Left ventricle myocardium superior (tissue), 1 donor: ENCODE measurements around the gene KDM1B. TPM values are rescaled to one million over a fixed set of nuclear protein-coding genes. Genes with fewer than 3 reads are reported as not detected.
A peak's percentile ranks its signal among the peaks of the same experiment; 100 is the strongest.

Experiments used
- ATAC-seq: fragments of 200-7000 bp; cut with Tn5 transposase; one replicate; pipeline ENCODE4 v1.9.1; 2020; ENCODE audit warnings: mild to moderate bottlenecking, moderate library complexity
- DNase-seq: peaks from one replicate; pipeline ENCODE4 v3.0.0-alpha.2; 2020
- intact Hi-C: fragments of 100-400 bp; cut with micrococcal nuclease; formaldehyde crosslinking; loops from one replicate; pipeline ENCODE4 v1.11.0; 2022
- total RNA-seq: library from RNA; stranded (reverse); fragmentation: NEBNext Ultra II Directional; extraction: Animal tissue kit (Norgen Biotek cat#: 25700); gene quantifications from one replicate; pipeline ENCODE4 v1.2.1, GENCODE V29; 2021
- donor health status: DM: no; HTN: yes; CAD: no; lungs with severe emphysema.

KDM1B gene
- total RNA-seq, 1 donor from 2014 or later: 13.3 TPM

DNA sequence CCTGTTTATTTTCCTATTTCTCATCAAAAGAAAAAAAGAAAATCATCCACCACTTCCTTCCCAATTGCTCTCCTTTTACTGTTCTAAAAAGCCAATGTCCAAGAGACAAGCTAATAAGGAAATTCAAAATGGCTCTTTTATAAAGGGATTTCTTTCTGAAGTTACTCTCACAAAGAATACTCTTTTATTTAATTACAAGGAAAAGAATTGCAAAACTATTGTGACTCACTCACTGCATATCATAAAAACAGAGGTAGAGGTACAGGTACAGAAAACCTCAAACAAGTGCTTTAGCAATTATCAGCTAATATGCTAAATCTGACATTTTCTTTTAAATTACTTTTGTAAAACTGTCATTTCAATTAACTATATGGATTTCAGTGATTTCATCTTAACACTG is 91.0 kb downstream of the KDM1B start:
- intact Hi-C loops: no loop called here
- ATAC-seq (no peak), DNase-seq (no peak)

DNA sequence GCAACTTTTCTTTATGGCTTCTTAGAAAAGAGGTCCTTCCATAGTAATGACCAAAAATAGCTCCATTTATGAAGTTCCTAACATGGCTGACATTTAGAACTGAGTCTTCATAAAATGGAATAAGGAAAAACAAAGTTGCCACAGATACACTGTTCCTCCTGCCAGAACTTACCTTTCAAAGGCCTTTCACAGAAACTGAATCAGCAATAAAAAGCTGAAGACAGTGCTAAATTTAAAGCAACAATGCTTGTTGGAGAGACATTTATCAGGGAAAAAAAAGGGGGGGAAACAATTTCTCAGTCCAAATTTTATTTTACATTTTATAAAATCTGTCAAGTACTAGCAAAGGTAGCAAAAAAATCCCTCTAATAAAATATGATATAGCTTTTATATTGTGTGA is 91.8 kb downstream of the KDM1B start:
- no peak for ATAC-seq
- intact Hi-C loops: no loop called here
- DNase-seq: no peak

DNA sequence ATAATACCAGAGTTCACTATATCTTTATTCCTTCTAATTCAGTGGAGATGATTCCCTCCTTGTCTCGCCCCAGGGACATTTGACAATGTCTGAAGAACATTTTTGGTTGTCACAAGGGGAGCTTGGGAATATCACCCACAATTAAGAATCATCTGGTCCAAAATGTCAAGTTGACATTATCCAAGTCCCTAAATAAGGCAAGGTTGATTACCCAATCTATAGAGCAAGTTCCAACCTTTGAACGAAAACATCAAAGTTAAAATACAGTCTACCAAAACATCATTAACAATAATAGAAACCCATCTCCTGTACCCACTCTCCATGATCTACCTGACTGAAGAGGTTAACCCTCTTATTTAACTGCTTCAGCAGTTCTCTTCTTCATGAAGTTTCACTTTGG is 93.5 kb downstream of the KDM1B start:
- DNase-seq (no peak), ATAC-seq (no peak)
- intact Hi-C loops: no loop called here

DNA sequence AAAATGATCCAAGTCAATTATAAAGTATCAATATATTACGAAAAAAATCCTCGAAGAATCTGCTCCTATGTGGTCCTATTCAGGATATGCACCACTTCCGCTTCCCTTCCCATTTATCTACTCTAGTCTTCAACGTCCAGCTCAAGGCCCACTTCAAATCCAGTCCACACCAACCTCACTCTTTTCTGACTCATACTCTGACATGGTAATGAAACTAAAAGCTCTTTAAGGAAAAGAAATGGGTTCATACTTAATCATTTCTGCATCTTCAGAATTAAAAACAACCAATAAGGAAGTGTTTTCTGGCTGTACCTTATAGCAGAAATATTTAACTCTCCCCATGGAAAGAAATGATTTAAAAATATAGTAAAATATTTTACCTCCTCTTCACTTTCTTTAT is 94.0 kb downstream of the KDM1B start:
- no peak for DNase-seq
- intact Hi-C loops: no loop called here
- no peak for ATAC-seq

DNA sequence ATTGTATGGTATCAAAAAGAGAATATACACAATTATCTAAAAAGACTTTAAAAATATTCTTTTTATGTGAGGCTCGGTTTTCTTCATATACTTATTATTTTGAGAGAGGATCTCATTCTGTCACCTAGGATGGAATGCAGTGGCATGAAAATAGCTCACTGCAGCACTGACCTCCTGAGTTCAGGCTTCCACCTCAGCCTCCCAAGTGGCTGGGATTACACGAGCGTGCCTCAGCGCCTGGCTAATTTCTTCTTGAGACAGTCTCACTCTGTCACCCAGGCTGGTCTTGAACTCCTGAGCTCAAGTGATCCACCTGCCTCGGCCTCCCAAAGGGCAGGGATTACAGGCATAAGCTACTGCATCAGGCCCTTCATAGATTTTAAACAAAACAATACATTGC is 98.4 kb downstream of the KDM1B start:
- DNase-seq (no peak), ATAC-seq (peak; percentile 49)
- intact Hi-C loops: no loop called here

DNA sequence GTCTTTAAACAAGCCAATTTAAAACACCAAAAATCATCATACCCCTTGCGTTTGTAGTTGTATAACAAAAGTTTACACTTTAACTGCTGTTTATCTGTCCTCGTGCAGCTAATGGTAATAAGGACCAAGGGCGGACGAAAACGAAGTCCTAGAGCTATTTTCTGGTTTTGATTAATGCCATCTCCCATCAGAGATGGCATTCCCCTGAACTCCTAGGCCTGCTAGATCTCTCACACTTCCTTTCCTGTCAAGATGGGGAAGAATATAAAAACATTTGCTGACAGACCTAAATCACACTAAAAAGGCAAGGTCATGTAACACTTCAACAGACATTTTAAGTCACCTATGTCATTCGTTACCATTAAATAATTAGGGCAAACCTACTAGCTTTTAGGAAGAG is 99.6 kb downstream of the KDM1B start:
- intact Hi-C loops: no loop called here
- no peak for DNase-seq
- ATAC-seq: no peak

DNA sequence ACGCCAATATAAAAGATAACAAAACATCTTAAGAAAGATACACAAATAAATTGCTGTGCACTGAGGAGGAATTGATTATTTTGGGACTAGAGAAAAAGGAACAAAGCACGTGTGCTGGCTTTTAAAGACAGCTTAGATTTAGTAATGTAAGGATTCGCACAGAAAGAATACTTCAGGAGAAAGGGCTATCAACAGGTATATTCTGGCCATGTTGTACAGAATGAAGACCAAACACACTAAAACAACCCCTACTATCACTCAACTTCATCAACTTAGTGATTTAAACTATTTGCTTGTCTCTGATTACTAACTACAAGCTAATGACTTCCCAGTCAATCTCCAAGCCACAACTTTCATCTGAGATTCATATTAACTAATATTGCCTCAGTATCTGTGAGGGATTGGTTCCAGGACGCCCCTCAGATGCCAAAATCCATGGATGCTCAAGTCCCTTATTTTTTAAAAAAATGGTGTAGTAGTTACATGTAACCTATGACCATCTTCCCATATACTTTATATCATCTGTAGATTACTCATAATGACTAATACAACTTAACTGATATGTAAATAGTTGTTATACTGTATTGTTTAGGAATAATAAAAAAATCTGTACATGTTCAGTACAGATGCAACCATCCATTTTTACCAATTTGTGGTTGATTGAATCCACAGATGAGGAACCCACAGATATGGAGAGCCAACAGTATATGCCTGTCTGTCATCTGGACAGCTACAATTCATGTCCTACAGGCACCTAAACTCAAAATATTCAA is 104.6 kb downstream of the KDM1B start:
- ATAC-seq (no peak), DNase-seq (no peak)
- intact Hi-C loops: no loop called here

DNA sequence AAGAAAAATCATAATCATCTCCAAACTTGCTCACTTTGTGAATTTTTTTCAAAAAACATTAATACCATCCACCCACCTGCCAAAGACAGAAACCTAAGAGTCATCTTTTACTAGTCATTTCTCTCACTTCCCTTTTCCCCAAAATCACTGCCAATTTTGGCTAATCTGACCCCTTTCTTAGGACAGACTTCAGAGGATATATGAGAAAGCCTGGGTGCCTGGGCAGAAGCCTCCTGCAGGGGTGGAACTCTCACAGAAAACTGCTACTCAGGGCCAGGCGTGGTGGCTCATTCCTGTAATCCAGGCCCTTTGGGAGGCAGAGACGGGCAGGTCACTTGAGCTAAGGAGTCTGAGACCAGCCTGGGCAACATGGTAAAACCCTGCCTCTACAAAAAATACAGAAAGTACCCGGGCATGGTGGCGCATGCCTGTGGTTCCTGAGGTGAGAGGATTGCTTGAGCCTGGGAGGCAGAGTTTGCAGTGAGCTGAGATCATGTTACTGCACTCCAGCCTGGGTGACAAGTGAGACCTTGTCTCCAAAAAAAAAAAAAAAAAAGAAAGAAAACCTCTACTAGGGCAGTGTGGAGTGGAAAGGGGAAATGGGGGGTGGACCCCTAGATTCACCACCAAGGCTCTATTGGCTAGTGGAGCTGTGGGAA is 105.4 kb downstream of the KDM1B start:
- DNase-seq (no peak), ATAC-seq (no peak)
- intact Hi-C loops: no loop called here

DNA sequence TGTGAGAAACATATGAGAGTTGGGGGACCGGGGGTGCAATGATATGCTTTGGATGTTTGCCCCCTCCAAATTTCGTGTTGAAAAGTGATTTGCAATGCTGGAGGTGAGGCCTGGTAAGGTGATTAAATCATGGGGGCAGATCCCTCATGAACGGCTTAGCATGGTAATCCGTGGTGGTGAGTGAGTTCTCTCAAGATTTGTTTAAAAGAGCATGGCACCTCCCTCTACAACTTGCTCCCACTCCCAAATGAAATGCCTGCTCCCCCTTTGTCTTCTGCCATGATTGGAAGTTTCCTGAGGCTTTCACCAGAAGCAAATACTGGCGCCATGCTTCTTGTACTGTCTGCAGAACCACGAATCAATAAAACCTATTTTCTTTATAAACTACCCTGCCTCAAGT is 106.7 kb downstream of the KDM1B start:
- intact Hi-C loops: no loop called here
- ATAC-seq (no peak), DNase-seq (no peak)

DNA sequence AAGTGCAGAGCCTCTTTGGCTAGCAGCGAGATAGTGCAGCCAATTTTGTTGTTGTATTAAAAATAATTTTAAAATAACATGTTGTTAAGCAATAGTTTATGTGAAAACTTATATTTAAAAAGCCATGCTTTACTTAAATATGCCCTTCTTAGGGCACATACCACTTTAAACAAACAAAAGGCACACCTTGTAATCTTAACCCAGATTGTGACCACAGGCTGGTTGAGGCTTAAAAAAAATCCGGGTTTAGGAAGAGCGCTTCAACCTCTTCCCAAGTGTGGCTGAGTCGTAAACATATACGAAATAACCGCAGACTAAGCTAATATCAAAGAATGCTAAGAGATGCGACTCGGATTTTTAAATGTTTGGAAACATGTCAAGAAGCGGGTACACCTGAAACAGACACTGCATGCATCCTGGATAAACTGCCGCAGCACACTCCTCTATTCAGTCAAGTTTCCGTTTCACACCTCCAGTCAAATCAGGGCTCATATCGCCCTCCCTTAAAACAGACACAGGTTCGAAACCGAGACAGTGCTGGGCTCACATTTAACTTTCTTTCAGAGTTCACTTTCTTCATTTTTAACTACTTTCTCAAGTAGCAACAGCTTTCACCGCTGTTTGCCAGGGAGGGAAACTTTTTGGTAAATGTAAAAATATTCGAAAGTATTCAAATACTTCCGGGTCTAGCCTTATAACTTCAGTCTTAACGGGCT is 107.6 kb downstream of the KDM1B start:
- intact Hi-C loops: no loop called here
- DNase-seq: no peak

DNA sequence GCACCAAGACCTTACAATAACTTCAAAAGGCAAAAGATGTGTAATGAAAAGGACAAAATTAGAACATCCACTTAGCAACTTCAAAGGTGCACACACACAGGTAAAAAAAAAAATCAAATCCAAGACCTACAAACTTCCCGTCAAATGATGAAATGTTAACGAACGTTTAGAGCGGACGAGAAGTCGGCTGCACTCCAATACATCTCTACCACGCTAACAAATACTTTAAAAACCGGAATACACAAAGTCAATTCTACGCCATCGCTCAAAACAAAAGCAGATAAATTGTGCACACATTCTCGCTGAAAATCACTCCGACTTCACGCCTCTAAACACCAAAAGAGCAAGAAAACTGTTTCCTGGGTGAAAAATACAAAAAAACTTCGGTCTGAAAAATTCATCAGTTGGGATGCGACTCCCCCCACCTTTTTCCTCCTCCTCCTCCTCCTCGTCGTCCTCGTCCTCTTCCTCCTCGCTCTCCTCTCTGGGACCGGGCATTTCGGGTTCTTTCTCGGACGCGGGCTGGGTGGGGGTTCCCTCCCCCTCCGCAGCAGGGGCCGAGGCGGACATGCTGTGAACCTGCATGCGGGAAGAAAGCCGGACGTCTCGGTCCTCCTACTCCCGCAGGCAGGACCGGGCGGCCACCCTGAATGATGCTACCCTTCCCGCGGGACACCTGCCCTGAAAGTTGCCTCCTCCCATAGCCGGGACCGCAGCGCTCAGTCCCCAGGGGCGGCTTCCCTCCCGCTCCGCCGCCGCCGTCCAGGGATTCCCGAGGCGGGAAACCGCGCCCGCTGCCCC is 108.4 kb downstream of the KDM1B start:
- DNase-seq: no peak
- no peak for ATAC-seq
- intact Hi-C loops: no loop called here

More for the DNA sequence above, 107.6 kb downstream of the KDM1B start:
- no peak for ATAC-seq

DNA sequence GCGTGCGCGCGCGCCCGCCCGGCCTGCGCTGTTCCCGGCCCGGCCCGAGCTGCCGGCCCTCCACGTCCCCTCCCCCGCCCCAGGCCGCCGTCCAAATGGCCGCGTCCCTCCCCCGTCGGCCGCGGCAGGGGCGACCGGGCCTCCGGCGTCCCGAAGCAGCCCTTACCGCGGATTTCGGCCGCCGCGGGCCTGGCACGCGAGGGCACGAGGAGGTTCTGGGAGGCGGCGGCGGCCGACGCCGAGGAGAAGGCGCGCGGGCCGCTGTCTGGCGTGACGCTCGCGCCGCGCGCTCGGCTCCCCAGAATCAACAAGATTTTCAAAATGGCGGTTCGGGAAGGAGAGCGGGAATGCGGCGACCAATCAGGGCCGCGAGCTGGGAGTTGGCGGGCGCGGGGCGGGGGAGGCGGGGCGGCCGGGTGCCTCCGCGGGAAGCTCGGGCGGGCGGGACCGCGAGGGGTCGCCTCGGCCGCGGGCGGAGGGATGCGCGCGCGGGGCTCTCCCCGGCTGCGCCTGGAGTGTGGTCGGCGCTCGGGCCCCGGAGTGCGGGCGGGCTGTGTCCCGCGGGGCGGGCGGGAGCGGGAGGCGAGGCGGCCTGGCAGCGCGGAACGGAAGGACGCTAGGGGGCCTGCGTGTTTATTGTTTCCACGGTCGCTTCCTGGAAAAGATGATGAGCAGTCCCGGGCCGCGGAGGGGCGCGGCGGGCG is 109.1 kb downstream of the KDM1B start, which contains the start of gene DEK:
Gene DEK (minus strand): TSS at position 312 of the 704 bp plus-strand sequence. CDS start 543 bp downstream, outside the sequence.
- intact Hi-C loops: no loop called here
- ATAC-seq (peak; percentile 92), DNase-seq (peak; percentile 91)

DNA sequence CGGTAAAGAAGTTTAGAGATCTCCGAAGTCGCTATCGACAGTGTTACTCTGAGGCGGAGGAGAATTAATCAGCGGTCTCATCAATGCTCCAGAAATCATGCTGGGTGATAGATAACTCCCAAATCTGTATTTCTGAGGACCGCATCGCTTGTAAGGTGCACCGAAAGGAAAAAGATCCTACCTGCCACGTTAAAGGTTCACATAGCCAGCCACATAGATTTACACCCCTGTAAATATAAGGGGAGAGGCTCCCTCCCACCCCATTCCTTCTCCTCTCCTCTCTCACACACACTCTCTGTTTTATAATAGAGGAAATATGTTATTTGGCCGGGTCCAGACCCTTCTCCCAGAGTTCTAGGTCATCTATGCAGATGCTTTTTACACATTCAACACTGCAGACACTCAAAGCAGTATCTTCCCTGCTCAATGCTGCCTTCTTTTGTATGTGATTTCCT is 109.7 kb downstream of the KDM1B start:
- DNase-seq: no peak
- no peak for ATAC-seq
- intact Hi-C loops: no loop called here

DNA sequence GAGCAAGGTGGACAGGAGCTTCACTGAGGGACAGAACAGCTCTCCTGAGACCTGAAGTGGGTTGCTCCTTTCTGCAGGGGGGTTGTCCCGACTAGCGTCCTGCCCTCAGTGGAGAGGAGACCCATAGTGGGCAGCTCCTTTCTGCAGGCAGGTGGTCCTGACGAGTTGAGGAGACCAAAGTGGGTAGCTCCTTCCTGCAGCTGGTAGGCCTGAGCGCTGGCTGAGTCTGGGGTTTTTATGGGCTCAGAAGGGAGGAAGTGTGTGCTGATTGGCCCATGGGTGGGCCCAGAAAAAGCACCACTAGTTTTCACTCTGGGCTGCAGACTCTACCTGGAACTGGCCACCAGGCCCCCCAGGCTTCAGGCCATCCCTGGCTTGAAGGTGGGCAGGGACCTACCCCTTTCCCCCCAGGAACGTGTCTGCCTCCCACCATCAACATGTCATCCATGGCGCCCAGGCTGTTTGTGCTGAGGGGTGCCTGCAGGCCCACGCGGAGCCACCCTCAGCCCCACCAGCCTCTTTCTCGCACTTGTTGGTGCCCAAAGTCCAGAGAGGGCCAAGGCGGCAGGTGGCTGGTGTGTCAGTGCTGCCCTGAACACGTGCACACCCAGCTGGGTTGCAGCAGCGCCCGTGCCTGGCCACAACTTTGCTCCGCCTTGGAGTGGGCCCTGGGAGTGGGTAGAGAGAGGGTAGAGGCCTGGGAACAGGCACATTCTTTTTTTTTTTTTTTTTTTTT is 110.7 kb downstream of the KDM1B start:
- intact Hi-C loops: no loop called here
- no peak for ATAC-seq
- no peak for DNase-seq

DNA sequence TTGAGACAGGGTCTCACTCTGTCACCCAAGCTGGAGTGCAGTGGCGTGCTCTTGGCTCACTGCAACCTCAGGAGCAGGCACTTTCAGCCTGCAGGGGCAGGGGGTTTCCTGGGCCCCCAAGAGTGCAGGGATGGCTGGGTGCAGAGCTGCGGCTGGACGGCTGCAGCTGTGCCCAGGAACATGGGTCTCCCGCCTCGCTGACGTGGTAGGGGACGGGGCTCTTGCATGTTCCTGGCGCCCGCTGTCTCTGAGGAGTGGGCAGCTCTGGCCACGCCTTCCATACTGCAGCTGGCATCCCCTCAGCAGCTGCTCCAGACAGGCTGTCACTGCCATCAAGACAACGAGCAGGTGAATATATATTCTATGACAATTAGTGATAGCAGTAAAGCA is 111.3 kb downstream of the KDM1B start:
- ATAC-seq: no peak
- no peak for DNase-seq
- intact Hi-C loops: no loop called here

DNA sequence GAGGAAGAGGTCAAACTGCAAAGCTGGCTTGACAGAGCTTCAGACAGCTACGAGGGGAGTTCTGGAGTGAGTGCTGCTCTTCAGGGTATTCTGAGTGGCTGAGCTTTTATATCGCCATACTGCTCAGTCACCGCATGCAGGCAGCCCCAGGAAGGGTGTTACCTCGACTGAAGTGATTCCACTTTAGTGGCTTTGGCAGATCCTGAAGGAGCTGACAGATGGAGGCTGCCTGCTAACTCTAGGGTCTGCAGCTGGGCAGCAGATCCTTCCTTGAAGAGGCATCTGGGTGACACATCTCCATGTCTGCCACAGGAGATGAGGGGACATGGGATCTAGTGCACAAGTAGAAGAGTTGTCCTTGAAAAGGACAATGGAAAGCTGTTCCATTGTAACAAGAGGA is 112.8 kb downstream of the KDM1B start:
- ATAC-seq (no peak), DNase-seq (no peak)
- intact Hi-C loops: no loop called here

DNA sequence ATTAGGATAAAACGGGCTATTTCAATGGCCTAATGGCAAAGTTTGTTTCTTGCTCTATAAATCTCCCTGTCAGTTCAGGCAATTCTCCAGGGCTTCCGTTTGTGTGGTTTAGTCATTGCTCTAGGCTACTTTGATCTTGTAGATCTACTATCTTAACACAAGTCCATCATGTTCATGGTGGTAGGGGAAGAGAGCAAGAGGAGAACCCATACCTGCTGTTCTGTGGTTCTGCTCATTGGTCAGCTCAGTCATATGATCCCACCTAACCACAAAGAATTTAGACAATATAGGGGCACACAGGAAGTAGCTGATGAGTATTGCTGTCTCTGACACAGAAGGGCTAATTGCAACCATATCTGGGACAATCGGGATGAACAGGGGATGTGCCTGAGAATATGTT is 114.0 kb downstream of the KDM1B start:
- ATAC-seq: no peak
- DNase-seq: no peak
- intact Hi-C loops: no loop called here

DNA sequence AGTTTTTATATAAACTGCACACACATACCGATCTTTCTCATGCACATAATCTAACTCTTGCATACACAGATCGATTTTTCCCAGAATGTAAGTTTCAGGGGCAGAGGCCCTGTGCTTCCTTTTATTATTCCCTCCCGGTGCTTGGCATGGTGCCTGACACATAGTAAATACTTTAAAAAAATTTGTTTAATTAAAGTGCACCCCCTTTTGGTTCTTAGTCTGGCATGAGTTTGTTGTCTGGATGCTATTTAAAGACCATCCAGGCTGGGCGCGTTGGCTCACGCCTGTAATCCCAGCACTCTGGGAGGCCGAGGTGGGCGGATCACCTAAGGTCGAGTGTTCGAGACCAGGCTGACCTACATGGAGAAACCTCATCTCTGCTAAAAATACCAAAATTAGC is 114.5 kb downstream of the KDM1B start:
- ATAC-seq: no peak
- intact Hi-C loops: no loop called here

More for the DNA sequence above, 114.5 kb downstream of the KDM1B start:
- DNase-seq: no peak
